Ascending aorta (tissue), 2 donors: ENCODE measurements around the gene MAB21L4. TPM values are rescaled to one million over a fixed set of nuclear protein-coding genes. Genes with fewer than 3 reads are reported as not detected.

Experiments
- DNase-seq, 2 donors: peaks; one replicate each; pipeline ENCODE4 v3.0.0-alpha.2; 2019; ENCODE audit warnings: low spot score in 2 of 2
- H3K27ac ChIP-seq, 2 donors: fragments of 200-600 bp; sonication (generic); one replicate each; pipeline ENCODE4 v1.5.1; 2016 to 2017; ENCODE audit warnings: mild to moderate bottlenecking in 1 of 2
- H3K27me3 ChIP-seq: fragments of 200-600 bp; sonication (generic); one replicate; pipeline ENCODE4 v1.5.1; 2017
- H3K36me3 ChIP-seq, 2 donors: fragments of 200-600 bp; sonication (generic); one replicate each; pipeline ENCODE4 v1.5.1; 2016
- H3K4me1 ChIP-seq, 2 donors: fragments of 200-600 bp; sonication (generic); one replicate each; pipeline ENCODE4 v1.5.1; 2016 to 2017; ENCODE audit warnings: mild to moderate bottlenecking in 1 of 2
- H3K4me3 ChIP-seq, 2 donors: fragments of 200-600 bp; sonication (generic); one replicate each; pipeline ENCODE4 v1.5.1; 2016 to 2017; ENCODE audit warnings: mild to moderate bottlenecking in 1 of 2
- H3K9me3 ChIP-seq, 2 donors: fragments of 200-600 bp; sonication (generic); one replicate each; pipeline ENCODE4 v1.5.1; 2016
- CTCF ChIP-seq, 3 experiments: fragments of 200-600 bp in 2 of 3; fragments of 450-650 bp in 1 of 3; sonication (generic) in 2 of 3; IDR thresholded peaks; one replicate each; pipeline ENCODE4 v1.5.1; 2016 to 2019; ENCODE audit warnings: antibody characterized with exemption in 3 of 3, mild to moderate bottlenecking in 1 of 3, moderate library complexity in 1 of 3
- intact Hi-C: fragments of 100-400 bp; cut with DNase I; formaldehyde crosslinking; loops from one replicate; pipeline ENCODE4 v1.15.1; 2023
- total RNA-seq: library from RNA; depleted of rRNA; stranded (reverse); fragments of >200 nt; gene quantifications from one replicate; pipeline ENCODE4 v1.1.0, GENCODE V29; 2016

Gene MAB21L4
- total RNA-seq, 1 donor from 2014 or later: not detected

- Histone ChIP-seq H3K9me3 (no peaks in the 10 kb centered on the region), H3K4me3 (no peak overlapping the region), H3K4me1 (peaks cover 2 to 5% of the 10 kb centered on the region in 2 donors), H3K36me3 (no peaks in the 10 kb centered on the region), H3K27me3 (no peaks in the 10 kb centered on the region), H3K27ac (peak overlapping the region; percentile 56 to 63)
- peak; percentile 43 to 86 for DNase-seq
- TF ChIP-seq CTCF (IDR thresholded peaks at IDR 0.05): no peak
- intact Hi-C loops: no loop called here
Observed at GRCh38 chr2:240921311-240921994, 25.5 kb upstream of the MAB21L4 start.

- Histone ChIP-seq H3K27me3 (no peaks in the 10 kb centered on the region), H3K4me3 (no peak overlapping the region), H3K4me1 (peaks cover 2 to 9% of the 10 kb centered on the region in 2 donors), H3K27ac (peak overlapping the region; percentile 56 to 63), H3K36me3 (no peaks in the 10 kb centered on the region), H3K9me3 (no peaks in the 10 kb centered on the region)
- DNase-seq: peak in 1 of 2 donors; percentile 59
- no peak for TF ChIP-seq CTCF (IDR thresholded peaks at IDR 0.05)
- intact Hi-C loops: no loop called here
Observed at GRCh38 chr2:240920783-240921231, 24.9 kb upstream of the MAB21L4 start.

- Histone ChIP-seq H3K27ac (peak overlapping the region in 1 of 2 donors; percentile 63), H3K4me1 (peaks cover 2 to 10% of the 10 kb centered on the region in 2 donors), H3K4me3 (no peak overlapping the region), H3K36me3 (no peaks in the 10 kb centered on the region), H3K27me3 (no peaks in the 10 kb centered on the region), H3K9me3 (no peaks in the 10 kb centered on the region)
- no peak for TF ChIP-seq CTCF (IDR thresholded peaks at IDR 0.05)
- peak in 1 of 2 donors; percentile 60 for DNase-seq
- intact Hi-C loops: loop anchor here (5.0 kb wide), 1 partner anchor 72 kb away; no protein-coding TSS in a partner anchor
Observed at GRCh38 chr2:240919786-240920782, 24.1 kb upstream of the MAB21L4 start.

DNA sequence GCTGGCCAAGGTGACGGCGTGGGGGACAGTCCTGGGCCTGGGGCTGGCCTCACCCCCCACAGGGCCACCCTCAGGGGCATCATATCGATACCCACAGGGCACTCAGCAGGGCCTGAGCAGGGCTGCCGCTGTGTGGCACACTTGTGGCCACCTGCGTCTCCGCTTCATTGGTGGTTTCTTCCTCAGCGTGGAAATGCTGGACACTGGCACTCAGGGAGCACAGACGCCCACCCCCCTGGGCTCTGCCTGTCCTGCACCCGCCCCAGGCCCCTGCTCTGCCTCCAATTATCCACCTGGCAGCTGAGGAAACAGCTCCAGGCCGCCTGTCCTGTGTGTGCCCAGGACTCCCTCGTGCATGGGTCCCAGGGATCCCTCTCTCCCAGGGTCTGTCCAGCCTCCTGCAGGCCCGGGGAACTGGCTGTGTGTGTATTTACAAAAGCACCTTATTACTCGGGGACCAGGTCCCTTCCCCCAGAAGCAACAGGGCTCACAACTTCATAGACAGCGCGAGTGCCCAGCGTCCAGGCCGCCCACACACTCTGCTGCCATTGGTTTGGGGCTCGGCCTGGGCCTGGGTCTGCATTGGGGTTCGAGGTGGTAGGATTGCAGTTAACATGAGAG lies 23.3 kb upstream of the MAB21L4 start:
- no peak overlapping the region for H3K4me3 ChIP-seq
- no peak overlapping the region for H3K27ac ChIP-seq
- H3K27me3 ChIP-seq: no peaks in the 10 kb centered on the region
- H3K9me3 ChIP-seq: no peaks in the 10 kb centered on the region
- TF ChIP-seq CTCF (IDR thresholded peaks at IDR 0.05): no peak
- H3K4me1 ChIP-seq: peaks cover 6 to 14% of the 10 kb centered on the region in 2 donors
- H3K36me3 ChIP-seq: no peaks in the 10 kb centered on the region
- intact Hi-C loops: loop anchor here (5.0 kb wide), 1 partner anchor 73 kb away; no protein-coding TSS in a partner anchor
- peak in 1 of 2 donors; percentile 60 for DNase-seq
